Measurements from ENCODE around the gene KIAA0825.

KIAA0825 gene

DNA sequence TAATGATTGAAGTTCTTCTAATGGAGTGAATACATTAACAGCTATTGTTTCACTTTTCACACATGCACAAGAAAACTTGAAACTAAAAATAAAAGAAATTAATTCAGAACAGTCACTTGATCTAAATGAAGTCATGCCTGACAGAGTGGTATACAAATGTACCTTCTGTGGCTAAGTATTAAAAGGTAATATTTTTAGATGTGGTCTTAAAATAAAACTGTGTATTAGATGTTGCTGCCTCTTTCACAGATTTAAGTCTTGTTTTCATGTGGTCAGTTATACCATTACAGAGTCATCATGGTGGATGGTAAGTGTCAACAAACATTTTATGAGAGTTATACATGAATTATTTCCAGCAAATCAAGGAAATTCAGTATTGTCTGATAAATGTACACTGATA, 47.0 kb downstream of the KIAA0825 start:
- no peak for DNase-seq

DNA sequence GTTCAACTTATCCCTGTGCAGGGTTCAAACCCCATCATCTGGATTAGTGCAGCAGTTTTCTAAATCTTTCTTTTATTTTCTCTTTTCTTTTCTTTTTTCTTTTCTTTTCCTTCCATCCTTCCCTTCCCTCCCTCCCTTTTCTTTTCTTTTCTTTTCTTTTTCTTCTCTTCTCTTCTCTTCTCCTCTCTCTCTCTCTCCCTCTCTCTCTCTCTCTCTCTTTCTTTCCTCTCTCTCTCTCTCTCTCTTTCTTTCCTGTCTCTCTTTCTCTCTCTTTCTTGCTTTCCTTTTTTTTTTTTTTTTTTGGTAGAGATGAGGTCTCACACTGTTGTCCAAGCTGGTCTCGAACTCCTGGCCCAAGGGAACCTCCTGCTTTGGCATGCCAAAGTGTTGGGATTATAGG, 53.6 kb downstream of the KIAA0825 start:
- no peak for DNase-seq

DNA sequence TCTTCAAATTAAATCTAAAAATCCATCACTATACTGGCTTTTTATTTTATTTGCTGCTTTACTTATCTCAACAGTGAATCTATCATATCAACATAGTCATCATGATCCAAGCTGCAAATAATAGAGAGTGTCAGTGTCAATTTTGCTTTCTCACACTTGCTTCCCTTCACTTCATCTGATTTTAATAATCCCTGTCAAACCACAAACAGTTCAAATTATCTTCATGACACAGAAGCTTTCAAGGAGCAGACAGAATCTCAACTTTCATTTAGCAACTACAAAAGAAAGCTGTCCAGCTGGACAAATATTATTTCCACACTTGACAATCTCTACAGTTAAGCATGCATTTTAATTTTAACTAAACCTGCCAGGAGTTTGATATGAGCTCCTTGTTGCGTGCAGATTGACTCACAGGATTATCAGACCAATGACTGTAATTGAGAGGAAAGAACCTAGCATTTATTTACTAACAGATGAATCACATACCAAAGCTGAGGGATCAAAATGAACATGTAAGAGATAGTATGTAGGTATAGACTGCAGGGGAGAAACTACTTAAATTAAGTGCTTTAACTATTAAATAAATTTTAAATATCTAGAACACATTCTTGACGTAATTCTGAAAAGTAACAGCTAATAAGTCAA, 56.0 kb downstream of the KIAA0825 start:
- DNase-seq = no peak

DNA sequence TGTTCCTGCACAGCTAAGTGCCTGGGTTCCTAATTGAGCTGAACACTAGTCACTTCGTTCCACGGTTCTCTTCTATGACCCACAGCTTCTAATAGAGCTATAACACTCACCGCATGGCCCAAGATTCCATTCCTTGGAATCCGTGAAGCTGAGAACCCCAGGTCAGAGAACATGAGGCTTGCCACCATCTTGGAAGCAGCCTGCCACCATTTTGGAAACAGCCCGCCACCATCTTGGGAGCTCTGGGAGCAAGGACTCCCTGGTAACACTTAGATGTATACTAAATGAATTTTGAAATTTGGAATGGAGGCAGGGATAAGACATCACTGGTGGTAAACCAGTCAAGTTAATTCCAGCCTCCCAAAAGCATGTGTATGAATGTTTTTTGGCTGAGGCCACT, 60.4 kb downstream of the KIAA0825 start:
- no peak for DNase-seq

DNA sequence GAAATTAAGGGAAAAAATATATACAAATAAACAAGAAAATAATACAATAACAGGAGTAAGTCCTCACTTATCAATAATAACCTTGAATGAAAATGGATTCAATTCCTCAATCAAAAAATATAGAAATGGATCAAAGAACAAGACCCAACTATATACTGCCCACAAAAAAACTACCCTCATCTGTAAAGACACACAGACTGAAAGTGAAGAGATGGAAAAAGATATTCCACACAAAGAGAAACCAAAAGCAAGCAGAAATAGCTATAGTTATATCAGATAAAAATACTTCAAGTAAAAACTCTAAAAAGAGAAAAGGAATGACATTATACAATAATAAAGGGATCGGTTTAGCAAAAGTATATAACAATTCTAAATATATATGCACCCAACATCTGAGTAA, 66.5 kb downstream of the KIAA0825 start:
- no peak for DNase-seq

DNA sequence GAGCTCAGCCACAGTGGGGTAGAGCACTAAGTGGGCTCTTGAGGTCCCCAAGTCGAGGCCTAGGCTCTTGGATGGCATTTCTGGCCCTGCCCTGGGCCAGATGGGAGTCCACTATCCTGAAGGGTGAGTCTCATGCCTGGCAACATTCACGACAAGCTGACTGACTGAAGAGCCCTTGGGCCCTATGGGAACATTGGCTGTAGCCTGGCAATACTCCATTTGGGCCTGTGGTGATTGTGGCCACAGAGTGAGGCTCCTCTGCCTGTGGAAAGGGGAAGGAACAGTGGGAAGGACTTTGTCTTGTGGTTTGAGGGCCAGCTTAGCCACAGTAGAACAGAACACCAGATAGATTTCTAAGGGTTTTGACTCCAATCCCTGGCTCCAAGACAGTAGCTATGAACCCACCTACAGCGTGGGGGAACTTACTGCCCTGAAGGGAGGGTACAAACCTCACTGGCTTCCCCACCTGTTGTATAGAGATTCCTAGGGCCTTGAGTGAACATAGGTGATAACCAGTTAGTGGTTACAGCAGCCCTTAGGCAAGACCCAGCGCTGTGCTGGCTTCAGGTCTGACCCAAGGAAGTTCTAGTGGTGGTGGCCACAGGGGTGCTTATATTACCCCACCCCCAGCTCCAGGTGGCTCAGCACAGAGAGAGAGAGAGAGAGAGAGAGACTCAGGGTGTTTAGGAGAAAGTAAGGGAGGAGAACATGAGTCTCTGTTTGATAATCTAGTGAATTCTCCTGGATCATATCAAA, 72.4 kb downstream of the KIAA0825 start:
- no peak for DNase-seq

DNA sequence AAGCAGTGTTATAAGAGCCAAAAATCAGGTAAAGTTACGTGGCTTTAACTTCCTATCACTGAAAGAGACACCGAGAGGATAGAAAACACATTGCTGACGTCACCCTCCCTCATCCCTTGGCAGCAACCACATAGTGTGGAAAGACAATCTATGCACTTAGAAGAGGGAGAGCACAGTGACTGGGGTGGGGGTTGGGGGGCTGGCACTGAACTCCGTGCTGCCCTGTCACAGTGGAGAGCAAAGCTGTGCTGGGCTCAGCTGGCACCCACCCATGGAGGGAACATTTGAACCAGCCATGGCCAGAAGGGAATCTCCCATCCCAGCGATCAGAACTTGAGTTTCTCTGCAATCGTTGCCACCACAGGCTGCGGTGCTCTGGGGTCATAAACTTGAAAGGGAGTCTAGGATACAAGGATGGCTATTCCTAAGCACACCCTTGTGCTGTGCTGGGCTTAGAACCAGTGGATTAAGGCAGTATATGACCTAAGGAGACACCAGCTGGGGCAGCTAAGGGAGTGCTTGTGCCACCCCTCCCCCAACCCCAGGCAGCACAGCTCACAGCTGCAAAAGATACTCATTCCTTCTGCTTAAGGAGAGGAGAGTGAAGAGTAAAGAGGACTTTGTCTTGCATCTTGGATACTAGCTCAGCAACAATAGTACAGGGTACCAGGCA, 73.4 kb downstream of the KIAA0825 start:
- no peak for DNase-seq

DNA sequence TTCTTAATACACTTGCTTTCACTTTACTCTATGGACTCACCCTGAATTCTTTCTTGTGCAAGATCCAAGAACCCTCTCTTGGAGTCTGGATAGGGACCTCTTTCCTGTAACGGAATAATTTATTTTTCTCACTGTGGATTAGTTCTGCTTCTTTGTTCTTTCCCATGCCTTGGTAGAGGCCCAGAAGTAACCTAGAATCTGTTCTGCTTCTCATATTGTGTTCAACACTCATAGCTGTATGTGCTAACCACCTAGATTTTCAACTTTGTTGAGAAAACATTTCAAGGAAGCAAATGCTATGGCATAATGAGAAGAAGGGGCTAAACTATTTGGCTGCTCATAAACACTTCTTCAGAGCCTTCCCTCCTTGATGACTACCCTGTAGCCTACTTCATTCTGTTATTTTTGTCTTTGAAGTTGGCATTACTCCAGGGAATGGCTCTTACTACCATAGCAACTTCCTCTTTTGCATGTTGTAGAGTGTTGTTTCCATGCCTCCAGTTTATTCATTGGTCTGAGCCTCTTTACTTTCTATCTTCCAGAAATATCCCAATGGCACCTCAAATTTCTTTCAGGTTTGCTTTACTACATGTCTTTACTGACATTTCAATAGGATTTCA, 74.3 kb downstream of the KIAA0825 start:
- DNase-seq = no peak

DNA sequence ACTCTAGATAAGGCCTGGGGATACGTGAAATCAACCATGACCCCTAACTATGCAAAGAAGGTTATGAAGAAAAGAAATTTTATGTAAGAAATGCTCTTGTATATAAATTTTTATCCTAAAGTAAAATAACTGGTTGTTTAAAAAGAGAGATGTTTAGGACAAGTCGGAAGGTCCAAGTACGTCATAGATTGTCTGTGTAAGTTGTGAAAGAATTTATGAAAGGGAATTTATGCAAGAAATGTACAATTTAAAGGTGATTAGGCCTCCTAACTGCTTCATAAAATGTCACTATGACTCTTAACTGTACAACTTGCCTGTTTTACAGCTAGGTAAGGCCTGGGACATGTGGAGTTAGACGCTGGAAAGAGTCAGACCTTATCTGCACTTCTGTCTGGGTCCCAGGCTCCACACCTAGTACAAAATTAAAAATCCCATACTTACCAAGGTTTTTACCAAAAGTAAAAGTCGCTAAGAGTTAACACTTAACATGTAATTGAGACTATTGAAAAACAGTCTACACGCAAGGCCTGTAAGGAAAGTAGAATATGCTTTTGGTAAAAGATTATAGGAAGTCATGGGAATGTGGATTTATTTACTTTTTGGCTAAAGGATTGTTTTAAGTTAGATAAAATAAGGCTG, 77.4 kb downstream of the KIAA0825 start:
- DNase-seq = no peak

DNA sequence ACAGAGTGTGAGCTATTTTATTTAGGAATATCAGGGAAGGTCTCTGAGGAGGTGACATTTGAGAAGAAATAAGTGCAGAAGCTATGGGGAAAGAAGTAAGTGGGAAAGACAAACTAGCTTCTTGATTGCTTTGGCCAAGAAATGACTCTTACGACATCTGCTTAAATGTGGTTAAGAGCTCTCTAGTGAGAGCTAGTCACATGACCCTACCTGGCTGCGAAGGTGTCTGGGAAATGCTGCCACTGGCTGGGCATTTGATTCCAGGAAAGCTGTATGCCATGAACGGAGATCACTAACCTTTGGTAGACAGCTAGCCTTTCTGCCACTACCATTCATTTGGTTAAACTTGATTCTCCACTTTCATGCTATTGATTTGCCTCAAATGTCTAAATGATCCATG, 80.1 kb downstream of the KIAA0825 start:
- no peak for DNase-seq

DNA sequence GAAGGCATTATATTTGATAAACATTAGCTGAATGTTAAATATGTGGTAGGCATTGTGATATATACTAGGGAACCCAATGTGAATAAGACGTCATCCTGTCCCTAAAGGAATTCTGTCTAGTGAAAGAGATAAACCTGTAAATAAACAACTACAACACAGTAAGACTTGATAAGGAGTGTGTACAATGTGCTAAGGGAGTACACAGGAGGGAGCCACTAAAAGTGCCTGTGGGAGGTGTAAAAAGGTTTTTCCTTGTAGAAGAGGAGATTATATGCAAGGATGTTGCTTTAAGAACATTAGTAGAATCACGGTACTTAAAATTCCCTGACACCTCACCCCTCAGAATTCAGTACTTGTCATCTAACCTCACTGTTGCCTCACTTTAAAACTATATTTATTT, 91.7 kb downstream of the KIAA0825 start:
- no peak for DNase-seq

DNA sequence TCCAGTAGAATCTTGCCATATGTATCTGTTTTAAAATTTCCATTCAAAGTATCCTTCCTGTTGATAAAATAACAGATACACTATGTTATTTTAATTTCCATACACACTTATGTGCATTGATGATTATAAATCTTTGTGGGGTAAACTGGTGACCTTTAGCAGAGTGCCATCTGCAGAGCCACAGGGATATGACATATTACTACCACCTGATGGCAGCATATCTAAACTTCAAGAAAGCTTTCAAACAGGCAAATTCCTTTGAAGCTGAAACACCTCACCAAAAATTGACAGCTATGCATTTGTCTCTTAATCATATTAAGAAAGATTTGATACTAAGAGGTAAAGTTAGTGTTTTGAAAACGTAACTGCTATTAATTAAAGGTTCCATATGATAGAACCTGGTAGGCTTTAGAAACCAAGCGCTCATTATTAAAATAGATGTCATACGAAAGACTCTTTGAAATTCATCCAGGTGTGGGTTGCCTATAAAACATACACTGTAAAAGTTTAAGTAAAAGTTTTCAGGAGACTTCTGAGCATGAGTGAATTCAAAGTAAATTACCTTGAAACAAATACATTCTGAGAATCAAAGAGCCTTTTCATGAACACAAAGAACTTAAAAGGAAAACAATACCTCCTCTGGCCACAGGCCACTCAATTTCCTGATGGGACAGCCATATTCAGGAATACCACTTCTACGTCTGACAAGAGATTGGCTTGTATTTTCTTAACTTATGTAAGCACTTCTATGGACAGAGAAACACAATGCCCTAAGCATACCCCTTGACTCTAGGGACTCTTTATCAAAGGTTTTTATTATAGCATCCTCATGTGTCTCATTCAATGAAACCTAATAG, 93.3 kb downstream of the KIAA0825 start:
- DNase-seq = no peak

DNA sequence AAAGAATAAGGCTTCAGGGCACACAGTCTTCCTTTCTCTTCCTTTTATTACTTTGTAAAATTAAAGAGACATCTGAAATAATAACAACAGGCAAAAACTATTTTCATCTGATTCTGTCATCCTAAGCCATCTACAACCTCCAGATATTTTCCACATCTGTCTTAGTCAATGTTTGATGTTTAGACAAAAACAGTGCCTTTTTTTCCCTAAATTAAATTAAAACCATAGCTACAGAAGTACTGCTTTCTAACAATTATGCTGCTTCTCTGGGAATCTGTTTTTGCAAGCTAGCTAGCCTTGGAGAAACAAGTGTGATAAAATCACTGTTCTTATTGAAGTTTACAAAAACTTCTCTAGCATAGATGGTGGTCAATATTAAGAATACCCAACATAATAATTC, 95.4 kb downstream of the KIAA0825 start:
- no peak for DNase-seq

DNA sequence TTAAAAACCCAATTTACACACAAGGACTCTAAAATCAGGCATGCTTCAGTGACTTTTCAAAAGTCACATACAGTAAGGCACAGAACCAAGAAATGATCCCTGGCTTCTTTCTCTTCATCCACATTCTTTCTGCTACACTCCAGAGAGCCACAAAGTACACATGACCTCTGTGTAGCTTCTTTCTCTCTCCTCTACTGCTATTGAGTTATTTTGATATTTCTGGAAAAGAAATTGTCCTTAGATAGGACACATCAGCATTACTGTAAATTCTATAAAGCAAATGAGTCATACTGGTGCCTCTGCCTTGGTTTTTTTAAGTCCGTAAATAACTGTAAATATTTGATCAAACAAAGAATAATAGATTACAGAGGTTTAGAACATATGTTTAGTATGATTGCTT, 96.3 kb downstream of the KIAA0825 start:
- DNase-seq = no peak

DNA sequence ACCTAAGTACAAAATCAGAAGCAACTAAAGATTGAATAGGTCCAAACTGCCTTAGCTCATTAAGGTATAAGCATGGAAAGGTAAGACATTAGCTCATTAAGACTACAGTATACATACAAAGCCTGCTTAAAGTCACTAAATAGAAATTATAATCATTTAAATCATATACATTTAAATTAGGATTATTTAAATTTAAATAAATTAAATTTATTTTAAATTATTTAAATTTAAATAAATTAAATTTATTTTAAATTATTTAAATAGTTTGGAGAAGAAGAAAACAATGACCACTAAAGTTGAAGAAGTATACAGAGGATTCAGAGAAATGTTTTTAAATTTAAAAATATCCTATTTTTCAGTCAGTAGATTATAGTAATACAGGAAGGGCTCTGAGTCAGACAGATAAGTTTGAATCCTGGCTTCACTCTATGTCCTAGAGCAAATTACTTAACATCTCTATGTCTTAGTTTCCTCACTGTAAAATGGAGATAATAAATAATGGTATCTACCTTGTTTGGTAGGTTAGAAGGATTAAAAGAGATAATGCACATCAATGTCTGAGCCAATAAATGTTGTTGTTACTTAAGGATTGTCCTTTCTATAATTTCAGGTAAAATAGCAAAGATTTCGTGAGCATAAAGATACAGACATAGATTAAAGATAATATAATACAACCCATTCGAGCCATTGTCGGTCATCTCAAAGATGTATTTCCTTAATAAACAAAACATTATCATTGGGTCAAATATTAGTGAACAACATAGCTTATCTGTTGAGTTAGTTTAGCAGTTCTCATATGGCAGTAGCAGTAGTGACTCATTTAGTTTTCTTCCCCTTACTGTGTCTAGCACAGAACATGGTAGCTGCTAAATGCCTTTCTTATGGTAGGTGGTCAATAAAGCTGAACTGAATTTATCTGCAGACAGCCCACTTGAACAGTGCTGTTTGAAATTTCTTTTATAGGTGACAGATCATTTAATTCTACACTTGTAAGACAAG, 100.6 kb downstream of the KIAA0825 start:
- no peak for DNase-seq

DNA sequence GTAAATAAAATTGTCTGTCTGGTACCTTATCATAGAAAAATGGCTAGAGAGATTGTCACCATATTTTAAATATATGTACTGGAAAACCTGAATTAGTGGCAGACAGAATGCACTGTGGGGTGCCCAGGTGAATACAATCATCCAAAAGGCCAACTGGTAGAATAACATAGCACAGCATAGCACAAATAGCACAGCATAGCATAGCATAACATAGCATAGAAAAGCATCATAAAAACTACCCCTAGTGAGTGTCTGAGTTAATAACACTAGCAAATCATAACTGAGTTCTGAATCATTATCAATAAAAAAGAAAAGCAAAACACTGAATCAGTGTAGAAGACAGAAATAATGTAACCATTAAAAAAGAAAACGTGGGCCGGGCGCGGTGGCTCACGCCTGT, 102.3 kb downstream of the KIAA0825 start:
- no peak for DNase-seq

DNA sequence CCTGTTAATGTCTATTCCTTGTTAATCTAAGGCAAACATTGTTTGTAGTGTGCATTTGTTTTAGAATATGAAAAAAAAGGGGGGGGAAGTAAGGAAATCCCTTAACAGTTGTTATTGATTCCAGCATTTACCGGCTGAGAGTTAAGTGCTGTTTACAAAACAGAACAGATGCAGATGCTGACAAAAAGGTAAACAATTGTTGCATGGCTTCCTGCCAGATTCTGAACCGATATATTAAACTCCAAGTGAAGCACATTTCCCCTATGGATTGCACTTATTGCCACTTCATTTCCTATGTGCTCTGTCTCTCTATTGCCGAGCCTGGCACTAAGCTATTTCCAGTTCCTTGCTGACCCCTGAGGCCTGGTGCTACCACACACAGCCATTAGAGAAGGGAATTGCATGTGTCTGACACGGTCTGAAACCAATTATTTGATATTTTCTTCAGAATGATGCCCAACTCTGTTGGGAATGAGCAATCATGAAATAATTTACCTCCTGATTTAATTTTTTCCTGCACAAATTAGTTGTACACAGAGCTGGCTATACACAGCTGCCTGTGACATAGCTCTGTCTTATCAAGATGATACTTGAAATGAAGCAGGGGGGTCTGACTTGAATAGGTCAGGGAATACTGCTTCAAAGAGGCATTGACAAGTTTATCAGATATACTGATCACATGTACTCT, 109.8 kb downstream of the KIAA0825 start:
- DNase-seq = no peak

DNA sequence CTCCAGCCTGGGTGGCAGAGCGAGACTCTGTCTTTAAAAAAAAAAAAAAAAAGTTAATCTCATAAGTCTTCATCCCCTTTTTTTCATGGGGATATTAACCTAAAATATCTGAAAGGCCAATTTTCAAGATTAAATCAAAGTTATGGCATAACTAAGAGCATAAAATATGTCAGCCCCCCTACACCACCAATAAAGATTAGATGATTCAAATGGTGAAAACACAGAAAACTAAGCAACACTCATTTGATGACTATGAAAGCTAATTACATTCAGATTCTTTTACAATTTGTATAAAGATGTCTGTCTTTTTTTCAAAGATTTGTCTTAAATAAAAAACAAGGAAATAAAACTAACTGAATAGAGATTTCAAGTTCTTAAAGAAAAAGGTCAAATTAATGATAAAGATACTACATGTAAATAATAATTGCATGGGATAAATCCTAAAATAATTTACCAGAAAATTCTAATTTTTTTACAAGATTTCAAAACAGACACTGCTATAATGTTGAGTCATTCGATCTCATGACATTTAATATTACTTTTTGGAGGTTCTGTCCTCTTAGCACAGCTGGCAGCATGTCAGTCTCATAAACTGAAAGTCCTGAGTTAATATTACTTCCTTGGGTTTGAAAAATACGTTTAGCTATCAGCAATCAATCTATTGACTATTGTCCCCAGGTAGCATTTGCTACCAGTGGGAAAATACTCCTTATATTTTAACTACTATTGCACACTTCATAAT, 112.9 kb downstream of the KIAA0825 start:
- no peak for DNase-seq

DNA sequence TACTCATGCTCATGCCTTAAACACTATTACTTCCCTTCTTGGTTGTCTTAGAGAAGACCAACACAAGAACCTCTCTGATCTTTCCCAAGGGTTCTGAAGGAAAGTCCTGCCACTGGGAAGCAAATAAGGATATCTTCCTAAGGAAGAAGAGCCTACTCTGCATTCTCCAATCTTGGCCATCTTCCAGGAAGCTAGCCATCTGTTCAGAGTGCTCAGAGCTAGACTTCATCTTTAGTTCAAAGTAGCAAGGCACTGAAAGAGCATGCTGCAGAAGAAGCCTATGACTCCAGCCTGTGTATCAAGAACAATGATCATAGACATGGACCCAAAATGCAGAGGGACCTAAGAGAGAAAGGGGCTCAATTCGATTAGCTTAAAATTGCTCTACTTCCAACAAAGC, 114.7 kb downstream of the KIAA0825 start:
- DNase-seq = no peak

DNA sequence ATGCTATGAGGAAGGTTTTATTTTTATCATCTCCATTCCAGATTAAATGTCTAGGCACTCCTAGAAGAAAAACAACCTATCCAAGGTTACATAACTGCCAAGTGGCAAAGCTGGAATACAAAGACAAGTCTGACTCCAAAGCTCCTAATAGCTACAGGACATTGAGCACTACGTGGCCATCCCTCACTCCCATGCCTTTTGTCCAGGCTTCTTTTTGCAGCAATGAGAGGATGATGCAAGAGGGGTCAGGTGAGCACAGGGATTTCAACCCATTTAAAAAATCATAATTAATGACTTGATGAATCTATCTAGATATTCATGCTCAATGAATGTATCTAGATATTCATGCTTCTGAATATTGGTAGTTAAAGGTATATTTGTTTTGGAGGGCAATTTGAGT, 117.0 kb downstream of the KIAA0825 start:
- no peak for DNase-seq

Data from activated naive CD4-positive, alpha-beta T cell (primary cell).